Liver (tissue), 9 donors: ENCODE data around the gene KCNMA1. TPM values are rescaled to one million over a fixed set of nuclear protein-coding genes. Genes with fewer than 3 reads are reported as not detected.

ENCODE experiments used
- DNase-seq: peaks from one replicate; pipeline ENCODE4 v3.0.0-alpha.2; 2017; ENCODE audit warnings: low spot score
- H3K27ac ChIP-seq, 2 donors: one replicate each; pipeline ENCODE4 v1.7.0; 2013; ENCODE audit warnings: inconsistent platforms in 2 of 2, low read length in 2 of 2, control low read depth in 1 of 2, low read depth in 1 of 2, mild to moderate bottlenecking in 1 of 2
- H3K27me3 ChIP-seq, 4 donors: one replicate each; pipeline versions ENCODE4 v1.6.1 to v1.7.0; 2013; ENCODE audit warnings: low read length in 3 of 4, inconsistent platforms in 1 of 4, mild to moderate bottlenecking in 1 of 4, moderate library complexity in 1 of 4; ENCODE audit not compliant: control insufficient read depth in 4 of 4, insufficient read depth in 4 of 4
- H3K36me3 ChIP-seq, 4 donors: one replicate each; pipeline versions ENCODE4 v1.6.1 to v1.7.0; 2013; ENCODE audit warnings: low read length in 3 of 4, mild to moderate bottlenecking in 3 of 4, low read depth in 1 of 4, moderate library complexity in 1 of 4; ENCODE audit not compliant: control insufficient read depth in 4 of 4, insufficient read depth in 3 of 4
- H3K4me1 ChIP-seq, 4 donors: one replicate each; pipeline versions ENCODE4 v1.6.1 to v1.7.0; 2013; ENCODE audit warnings: low read length in 3 of 4, mild to moderate bottlenecking in 3 of 4, moderate library complexity in 1 of 4; ENCODE audit not compliant: control insufficient read depth in 4 of 4, insufficient read depth in 4 of 4
- H3K4me3 ChIP-seq, 3 donors: one replicate each; pipeline versions ENCODE4 v1.6.1 to v1.7.0; 2013; ENCODE audit warnings: low read length in 3 of 3, control low read depth in 1 of 3, low read depth in 1 of 3, mild to moderate bottlenecking in 1 of 3
- H3K9ac ChIP-seq, 2 donors: one replicate each; pipeline ENCODE4 v1.7.0; 2013; ENCODE audit warnings: low read length in 2 of 2, mild to moderate bottlenecking in 2 of 2, moderate library complexity in 2 of 2, control low read depth in 1 of 2, low read depth in 1 of 2
- H3K9me3 ChIP-seq, 4 donors: one replicate each; pipeline versions ENCODE4 v1.6.1 to v1.7.0; 2013; ENCODE audit warnings: low read length in 3 of 4; ENCODE audit not compliant: control insufficient read depth in 4 of 4
- EGR1 ChIP-seq, 2 donors: IDR thresholded peaks; 2 replicates each; pipeline ENCODE4 v1.6.1; 2016 to 2018; ENCODE audit warnings: antibody characterized with exemption in 2 of 2, low read depth in 2 of 2
- FOXA1 ChIP-seq: IDR thresholded peaks from 2 replicates; pipeline ENCODE4 v1.6.1; 2016; ENCODE audit warnings: antibody characterized with exemption
- FOXA2 ChIP-seq: IDR thresholded peaks from 2 replicates; pipeline ENCODE4 v1.6.1; 2016; ENCODE audit warnings: antibody characterized with exemption
- GABPA ChIP-seq, 2 donors: IDR thresholded peaks in 1 of 2; conservative IDR thresholded peaks in 1 of 2; 2 replicates each; pipeline ENCODE4 v1.6.1; 2016; ENCODE audit warnings: antibody characterized with exemption in 2 of 2, mild to moderate bottlenecking in 1 of 2, moderate library complexity in 1 of 2
- HNF4A ChIP-seq, 2 donors: conservative IDR thresholded peaks; 2 replicates each; pipeline ENCODE4 v1.6.1; 2016; ENCODE audit warnings: antibody characterized with exemption in 2 of 2, mild to moderate bottlenecking in 2 of 2
- HNF4G ChIP-seq: IDR thresholded peaks from 2 replicates; pipeline ENCODE4 v1.6.1; 2016; ENCODE audit warnings: antibody characterized with exemption
- JUND ChIP-seq, 2 donors: IDR thresholded peaks; 2 replicates each; pipeline ENCODE4 v1.6.1; 2016; ENCODE audit warnings: antibody characterized with exemption in 2 of 2
- NR2F2 ChIP-seq: IDR thresholded peaks from 2 replicates; pipeline ENCODE4 v1.6.1; 2016; ENCODE audit warnings: antibody characterized with exemption
- RAD21 ChIP-seq, 2 donors: IDR thresholded peaks; 2 replicates each; pipeline ENCODE4 v1.6.1; 2016; ENCODE audit warnings: antibody characterized with exemption in 2 of 2, mild to moderate bottlenecking in 2 of 2
- REST ChIP-seq: IDR thresholded peaks from 2 replicates; pipeline ENCODE4 v1.6.1; 2016; ENCODE audit warnings: antibody characterized with exemption, mild to moderate bottlenecking
- RXRA ChIP-seq, 2 donors: IDR thresholded peaks; 2 replicates each; pipeline ENCODE4 v1.6.1; 2017 to 2018; ENCODE audit warnings: antibody characterized with exemption in 2 of 2, mild to moderate bottlenecking in 1 of 2
- SP1 ChIP-seq: IDR thresholded peaks from 2 replicates; pipeline ENCODE4 v1.6.1; 2018; ENCODE audit warnings: antibody characterized with exemption, mild to moderate bottlenecking
- TAF1 ChIP-seq: conservative IDR thresholded peaks from 2 replicates; pipeline ENCODE4 v1.6.1; 2016; ENCODE audit warnings: antibody characterized with exemption, mild to moderate bottlenecking
- YY1 ChIP-seq: IDR thresholded peaks from 2 replicates; pipeline ENCODE4 v1.6.1; 2016; ENCODE audit warnings: antibody characterized with exemption, mild to moderate bottlenecking
- WGBS: extraction: QIAGEN DNeasy Blood & Tissue Kit; methylation state at CpG from one replicate; pipeline ENCODE4 v1.1.7; 2013; 5-methylcytosine and 5-hydroxymethylcytosine counted together
- polyA plus RNA-seq, 2 donors: library from polyadenylated mRNA; stranded (reverse) in 1 of 2; unstranded in 1 of 2; fragments of 200-250 nt in 1 of 2; fragments of >200 nt in 1 of 2; fragmentation: Nextera tagmentation in 1 of 2; extraction: Ambion mirVana in 1 of 2; gene quantifications; one replicate each; pipeline versions ENCODE4 v1.2.1 to v1.2.3, GENCODE V29; 2013 to 2015
- total RNA-seq, 2 donors: library from RNA; depleted of rRNA; stranded (reverse); fragments of >200 nt; gene quantifications; one replicate each; pipeline ENCODE4 v1.2.3, GENCODE V29; 2014
- TF ChIP-seq, protein P1 (sequence below): IDR thresholded peaks from 2 replicates; pipeline ENCODE4 v1.6.1; 2016; ENCODE audit warnings: antibody characterized with exemption
- TF ChIP-seq, protein P2 (sequence below): fragments of 150-350 bp; IDR thresholded peaks from 2 replicates; pipeline ENCODE4 v1.5.1; 2017; ENCODE audit warnings: improper control_type of control experiment, low read depth, low read length; ENCODE audit not compliant: missing input control
- TF ChIP-seq, protein P3 (sequence below): IDR thresholded peaks from 2 replicates; pipeline ENCODE4 v1.6.1; 2016; ENCODE audit warnings: antibody characterized with exemption
- donor health status: healthy.
- donor health status: healthy.
- donor health status: healthy.
- donor health status: healthy.
- donor health status: healthy.

The KCNMA1 gene
- total and polyA plus RNA-seq, 4 donors: 2.5 to 9.7 (median 4.7) TPM

- Histone ChIP-seq H3K27ac (no peak overlapping the region), H3K27me3 (no peaks in the 10 kb centered on the region), H3K4me3 (no peak overlapping the region), H3K9ac (no peak overlapping the region), H3K9me3 (no peaks in the 10 kb centered on the region), H3K4me1 (no peaks in the 10 kb centered on the region), H3K36me3 (no peaks in the 10 kb centered on the region)
- WGBS: 94% methylated on average over 3 of the region's 3 CpGs
- TF ChIP-seq NR2F2 (no peak), GABPA (IDR thresholded peaks at IDR 0.05 in 1 of 2, conservative IDR thresholded peaks at IDR 0.05 in 1 of 2) (no peak), HNF4A (conservative IDR thresholded peaks at IDR 0.05) (no peak), YY1 (no peak), REST (no peak), EGR1 (IDR thresholded peaks at IDR 0.05; ENCODE audit: low read depth in 2 of 2) (no peak), TAF1 (no peak), SP1 (no peak), HNF4G (no peak), FOXA2 (no peak), RAD21 (IDR thresholded peaks at IDR 0.05) (no peak), FOXA1 (no peak)
- TF ChIP-seq, protein P1, sequence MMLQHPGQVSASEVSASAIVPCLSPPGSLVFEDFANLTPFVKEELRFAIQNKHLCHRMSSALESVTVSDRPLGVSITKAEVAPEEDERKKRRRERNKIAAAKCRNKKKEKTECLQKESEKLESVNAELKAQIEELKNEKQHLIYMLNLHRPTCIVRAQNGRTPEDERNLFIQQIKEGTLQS: no peak
- TF ChIP-seq, protein P2, sequence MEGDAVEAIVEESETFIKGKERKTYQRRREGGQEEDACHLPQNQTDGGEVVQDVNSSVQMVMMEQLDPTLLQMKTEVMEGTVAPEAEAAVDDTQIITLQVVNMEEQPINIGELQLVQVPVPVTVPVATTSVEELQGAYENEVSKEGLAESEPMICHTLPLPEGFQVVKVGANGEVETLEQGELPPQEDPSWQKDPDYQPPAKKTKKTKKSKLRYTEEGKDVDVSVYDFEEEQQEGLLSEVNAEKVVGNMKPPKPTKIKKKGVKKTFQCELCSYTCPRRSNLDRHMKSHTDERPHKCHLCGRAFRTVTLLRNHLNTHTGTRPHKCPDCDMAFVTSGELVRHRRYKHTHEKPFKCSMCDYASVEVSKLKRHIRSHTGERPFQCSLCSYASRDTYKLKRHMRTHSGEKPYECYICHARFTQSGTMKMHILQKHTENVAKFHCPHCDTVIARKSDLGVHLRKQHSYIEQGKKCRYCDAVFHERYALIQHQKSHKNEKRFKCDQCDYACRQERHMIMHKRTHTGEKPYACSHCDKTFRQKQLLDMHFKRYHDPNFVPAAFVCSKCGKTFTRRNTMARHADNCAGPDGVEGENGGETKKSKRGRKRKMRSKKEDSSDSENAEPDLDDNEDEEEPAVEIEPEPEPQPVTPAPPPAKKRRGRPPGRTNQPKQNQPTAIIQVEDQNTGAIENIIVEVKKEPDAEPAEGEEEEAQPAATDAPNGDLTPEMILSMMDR: no peak
- TF ChIP-seq, protein P3, sequence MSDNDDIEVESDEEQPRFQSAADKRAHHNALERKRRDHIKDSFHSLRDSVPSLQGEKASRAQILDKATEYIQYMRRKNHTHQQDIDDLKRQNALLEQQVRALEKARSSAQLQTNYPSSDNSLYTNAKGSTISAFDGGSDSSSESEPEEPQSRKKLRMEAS: no peak
- DNase-seq: no peak
Measured at GRCh38 chr10:76922666-76923065, 714.9 kb downstream of the KCNMA1 start.

GRCh38 chr10:76921383-76922010, 716.1 kb downstream of the KCNMA1 start:
- H3K36me3 ChIP-seq: no peaks in the 10 kb centered on the region
- H3K9me3 ChIP-seq: no peaks in the 10 kb centered on the region
- H3K9ac ChIP-seq: no peak overlapping the region
- TF ChIP-seq, protein P1: no peak
- TF ChIP-seq HNF4A (conservative IDR thresholded peaks at IDR 0.05) (no peak), FOXA1 (no peak), YY1 (no peak), FOXA2 (no peak), TAF1 (no peak), SP1 (no peak), JUND (IDR thresholded peaks at IDR 0.05) (no peak), RXRA (IDR thresholded peaks at IDR 0.05) (no peak)
- 92% methylated on average over 2 of the region's 2 CpGs for WGBS
- no peak overlapping the region for H3K27ac ChIP-seq
- no peak for DNase-seq
- no peaks in the 10 kb centered on the region for H3K4me1 ChIP-seq
- no peaks in the 10 kb centered on the region for H3K27me3 ChIP-seq
- no peak overlapping the region for H3K4me3 ChIP-seq
